Keratinocyte (primary cell): Measurements from ENCODE around the gene PSD.

Experiments used
- CTCF ChIP-seq, 3 experiments: IDR thresholded peaks in 1 of 3; conservative IDR thresholded peaks in 1 of 3; optimal IDR thresholded peaks in 1 of 3; 2 replicates in 2 of 3; 3 replicates in 1 of 3; pipeline versions ENCODE3 to v1.5.1; 2011; ENCODE audit warnings: low read length in 3 of 3, mild to moderate bottlenecking in 3 of 3, moderate library complexity in 2 of 3, control low read depth in 1 of 3, inconsistent platforms in 1 of 3; ENCODE audit not compliant: insufficient read depth in 2 of 3; ENCODE audit errors: extremely low read depth in 1 of 3
- EZH2 ChIP-seq: IDR thresholded peaks from one replicate; pipeline ENCODE4 v1.6.1; 2012; ENCODE audit warnings: inconsistent platforms, mild to moderate bottlenecking, low read length, moderate library complexity

- no peak for TF ChIP-seq EZH2
- peak in 2 of 3 experiments; percentile 78 to 98 for TF ChIP-seq CTCF (optimal IDR thresholded peaks at IDR 0.05 in 1 of 3, IDR thresholded peaks at IDR 0.05 in 1 of 3, conservative IDR thresholded peaks at IDR 0.05 in 1 of 3; ENCODE audit: extremely low read depth in 1 of 3, insufficient read depth in 2 of 3, low read length in 3 of 3)
Observed at GRCh38 chr10:102393411-102394078, 25.0 kb downstream of the PSD start.
